HPDE6-E6E7 (cell line): ENCODE data around the gene COP1.
A peak's percentile ranks its signal among the peaks of the same experiment; 100 is the strongest.
"Not testable (repeated sequence)": the region's sequence is repeated elsewhere in the genome, so short reads cannot be mapped to it uniquely, and the experiment has no call there.

Source experiments
- DNase-seq: peaks from one replicate; pipeline ENCODE4 v3.0.0; 2011; ENCODE audit warnings: missing footprints; ENCODE audit errors: extremely low spot score

Gene COP1

DNA sequence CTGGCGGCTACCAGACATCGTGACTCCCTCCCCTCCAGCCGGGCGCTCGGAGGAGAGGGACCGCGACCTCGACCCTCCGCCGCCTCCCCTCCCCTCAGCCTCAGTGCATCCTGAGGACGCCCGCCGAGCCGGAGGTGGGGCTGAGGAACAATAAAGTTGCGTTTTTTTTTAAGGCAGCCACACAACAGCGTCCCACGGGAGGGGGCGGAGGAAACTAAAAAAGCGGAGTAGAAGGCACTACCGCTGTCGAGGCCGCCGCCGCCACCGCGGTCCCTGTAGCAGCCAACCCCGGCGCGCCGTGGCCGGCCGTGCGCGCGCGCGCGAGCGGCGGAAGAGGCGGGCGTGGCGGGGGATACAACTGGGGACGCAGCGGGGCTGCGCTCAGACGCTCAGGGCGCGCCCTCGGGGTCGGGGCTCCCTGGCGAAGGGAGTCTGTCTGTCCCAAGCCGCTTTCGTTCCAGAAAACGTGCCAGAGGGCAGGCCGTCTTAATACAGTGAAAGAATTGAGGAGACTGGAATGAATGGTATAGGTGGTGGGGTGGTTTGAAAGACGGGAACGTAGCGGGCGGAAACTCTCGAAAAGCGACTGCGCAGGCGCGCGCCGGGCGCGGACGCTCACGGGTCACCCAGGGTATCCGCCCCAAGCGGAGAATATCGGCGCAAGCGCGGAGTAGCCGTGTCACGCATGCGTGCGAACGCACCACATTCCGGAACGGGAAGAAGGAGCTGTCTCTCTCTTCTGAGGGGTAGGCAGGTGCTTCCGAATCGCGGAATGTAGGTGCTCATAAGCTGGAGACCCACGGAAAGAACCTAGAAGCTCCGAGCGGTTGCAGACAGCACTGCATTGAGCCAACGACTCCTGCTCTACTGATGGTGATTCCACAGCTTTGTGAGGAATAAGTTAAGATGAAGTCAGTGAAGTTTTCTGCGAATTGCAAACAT, at the start of gene COP1:
Gene COP1 (minus strand): TSS at position 326 of the 942 bp plus-strand sequence. CDS start 308 bp downstream, at position 18.
- DNase-seq = peak; percentile 93

DNA sequence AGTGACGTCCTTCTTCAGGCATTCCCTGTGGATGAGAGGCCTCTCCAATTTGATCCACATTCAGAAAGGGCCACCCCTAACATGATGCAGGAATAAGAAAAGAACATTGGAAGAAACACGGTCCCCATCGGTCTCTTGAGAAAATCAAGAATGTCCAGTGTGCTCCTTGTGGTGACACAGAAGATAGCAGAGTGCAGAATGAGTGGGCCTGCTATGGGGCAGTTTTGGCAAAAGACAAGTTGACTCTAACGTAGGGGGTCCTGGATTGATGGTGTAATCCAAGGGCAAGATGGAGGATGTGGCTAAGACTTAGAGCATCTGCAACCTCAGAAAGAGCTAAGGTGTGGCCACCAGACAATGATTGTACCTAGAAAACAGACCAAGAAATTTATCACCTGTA, 45.1 kb upstream of the COP1 start:
- no peak for DNase-seq

DNA sequence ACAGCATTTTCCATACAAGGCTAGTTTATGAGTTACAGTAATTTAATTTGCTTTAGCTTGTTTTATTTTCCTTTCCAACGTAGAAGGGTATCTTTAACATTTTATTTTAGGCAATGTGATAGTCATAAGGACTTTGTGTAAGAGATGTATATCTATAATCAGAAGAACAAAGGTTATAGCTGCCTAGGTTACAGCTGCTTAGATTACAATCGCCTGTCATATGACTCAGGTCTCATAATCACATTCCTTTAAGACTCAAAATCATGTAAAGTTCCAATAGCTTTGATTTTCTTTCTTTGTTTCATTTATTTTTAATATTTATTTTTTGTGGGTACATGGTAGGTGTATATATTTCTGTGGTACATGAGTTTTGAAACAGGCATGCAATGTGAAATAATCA, 37.8 kb upstream of the COP1 start:
- DNase-seq = no peak

DNA sequence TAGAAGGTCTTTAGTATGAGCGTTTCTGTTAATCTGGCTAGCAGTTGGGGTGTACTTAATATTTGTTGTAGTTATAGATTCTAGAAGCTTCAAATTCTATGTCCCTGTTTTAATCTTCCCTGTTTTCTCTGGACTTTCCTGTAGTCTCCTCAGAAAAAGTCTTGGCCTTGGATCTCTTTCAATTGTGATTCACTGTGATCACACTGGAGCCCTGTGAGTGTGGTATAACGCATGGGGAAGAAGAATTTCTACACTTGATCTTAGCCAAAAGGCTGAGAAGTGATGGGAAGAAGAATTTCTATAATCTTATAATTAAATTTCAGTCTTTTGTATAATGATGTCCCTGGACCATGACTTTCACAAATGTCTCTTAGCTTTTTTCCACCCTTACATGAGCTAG, 36.7 kb upstream of the COP1 start:
- DNase-seq = no peak

DNA sequence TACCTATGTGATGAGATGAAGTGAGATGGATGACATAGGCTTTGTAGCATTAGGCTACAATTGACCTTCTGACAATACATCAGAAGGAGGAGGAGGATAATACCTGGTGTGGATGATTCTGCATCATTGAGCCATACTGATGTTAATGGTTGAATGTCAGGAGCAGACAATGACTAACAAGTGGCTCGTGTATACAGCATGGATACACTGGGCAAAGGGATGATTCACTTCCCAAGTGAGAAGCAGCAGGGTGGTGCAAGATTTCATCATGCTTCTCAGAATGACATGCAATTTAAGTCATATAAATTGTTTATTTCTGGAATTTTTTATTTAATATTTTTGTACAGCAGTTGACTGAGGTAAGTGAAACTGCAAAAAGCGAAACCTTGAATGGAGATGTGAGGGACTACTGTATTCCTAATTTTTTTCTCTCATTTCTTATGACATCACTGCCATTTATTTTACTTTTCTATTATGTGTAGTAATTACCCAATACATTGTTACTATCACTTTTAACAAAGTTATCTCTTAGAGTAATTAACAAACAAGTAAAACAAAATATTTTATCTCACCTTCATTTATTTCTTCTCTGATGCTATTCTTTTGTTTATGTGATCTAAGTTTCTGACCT, 34.4 kb upstream of the COP1 start:
- peak; percentile 37 for DNase-seq

DNA sequence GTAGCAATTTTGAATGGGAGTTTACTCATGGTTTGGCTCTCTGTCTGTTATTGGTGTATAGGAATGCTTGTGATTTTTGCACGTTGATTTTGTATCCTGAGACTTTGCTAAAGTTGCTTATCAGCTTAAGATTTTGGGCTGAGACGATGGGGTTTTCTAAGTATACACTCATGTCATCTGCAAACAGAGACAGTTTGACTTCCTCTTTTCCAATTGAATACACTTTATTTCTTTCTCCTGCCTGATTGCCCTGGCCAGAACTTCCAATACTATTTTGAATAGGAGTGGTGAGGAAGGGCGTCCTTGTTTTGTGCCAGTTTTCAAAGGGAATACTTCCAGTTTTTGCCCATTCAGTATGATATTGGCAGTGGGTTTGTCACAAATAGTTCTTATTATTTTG, 26.6 kb upstream of the COP1 start:
- DNase-seq = not testable (repeated sequence)

DNA sequence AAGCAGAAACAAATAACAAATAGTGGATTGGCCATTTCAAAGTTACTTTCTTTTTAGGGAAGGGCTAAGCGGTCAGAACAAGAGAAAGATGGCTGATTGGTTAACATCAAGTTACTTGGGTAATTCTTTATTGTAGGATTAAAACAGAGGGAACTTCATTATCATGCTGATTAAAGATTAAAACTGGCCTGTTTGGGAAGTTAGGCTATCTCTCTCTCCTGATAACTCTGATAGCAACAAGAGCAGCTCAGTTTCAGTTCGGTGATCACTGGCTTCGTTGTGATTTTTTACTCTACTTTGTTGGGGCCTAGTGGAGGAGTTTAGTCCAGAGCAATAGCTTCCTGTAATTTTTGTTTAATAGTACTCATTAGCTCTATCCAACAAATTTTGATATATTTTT, 20.5 kb upstream of the COP1 start:
- DNase-seq = no peak

DNA sequence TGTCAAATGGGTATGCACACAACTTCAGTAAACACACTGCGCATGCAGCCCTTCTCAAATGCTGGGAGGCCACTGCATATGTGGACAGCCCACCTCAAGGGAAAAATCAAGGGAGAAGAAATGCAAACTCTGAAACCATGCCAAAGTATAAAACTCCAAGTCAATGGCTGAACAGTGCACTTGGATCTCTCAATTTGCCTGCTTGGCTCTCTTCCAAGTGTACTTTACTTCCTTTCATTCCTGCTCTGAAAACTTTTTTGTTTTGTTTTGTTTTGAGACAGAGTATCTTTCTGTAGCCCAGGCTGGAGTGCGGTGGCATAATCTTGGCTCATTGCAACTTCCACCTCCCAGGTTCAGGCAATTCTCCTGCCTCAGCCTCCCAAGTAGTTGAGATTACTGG, 18.8 kb upstream of the COP1 start:
- DNase-seq = no peak

DNA sequence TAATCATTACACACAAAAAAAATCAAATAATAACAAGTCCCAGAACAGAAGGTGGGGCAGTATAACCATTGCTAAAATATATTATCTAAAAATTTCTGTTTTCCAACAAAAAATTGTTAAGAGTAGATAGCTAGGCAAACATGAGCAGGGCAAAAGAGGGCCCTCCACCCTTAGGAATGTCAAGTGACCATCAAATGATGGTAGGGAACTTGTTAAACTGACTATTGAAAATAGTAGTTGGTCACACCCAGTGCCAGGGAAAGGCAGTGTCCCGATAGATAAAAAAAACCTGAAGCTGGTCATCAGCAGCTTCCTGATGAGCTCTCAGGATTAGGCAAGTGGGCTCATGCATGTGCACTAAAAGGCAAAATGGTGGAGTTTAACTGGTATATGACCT, 18.4 kb upstream of the COP1 start:
- DNase-seq = no peak

DNA sequence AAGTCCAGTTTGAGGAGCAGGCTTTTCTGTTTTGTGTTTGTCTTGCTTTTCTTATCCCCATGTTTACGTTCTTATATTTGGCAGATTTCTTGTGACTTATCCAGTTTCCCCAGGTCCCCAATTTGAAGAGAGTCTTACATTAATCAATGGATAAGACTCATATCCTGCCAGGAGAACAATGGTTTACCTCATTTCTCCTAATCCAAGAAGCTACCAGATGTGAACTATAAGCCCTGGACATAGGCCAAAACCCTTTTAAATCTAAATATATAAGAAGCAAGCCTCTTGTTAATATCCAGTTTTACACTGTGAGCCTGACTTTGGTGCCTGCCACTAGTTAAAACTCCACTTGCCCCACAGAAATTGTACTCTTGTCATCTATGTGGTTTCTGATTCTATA, 15.1 kb upstream of the COP1 start:
- no peak for DNase-seq

DNA sequence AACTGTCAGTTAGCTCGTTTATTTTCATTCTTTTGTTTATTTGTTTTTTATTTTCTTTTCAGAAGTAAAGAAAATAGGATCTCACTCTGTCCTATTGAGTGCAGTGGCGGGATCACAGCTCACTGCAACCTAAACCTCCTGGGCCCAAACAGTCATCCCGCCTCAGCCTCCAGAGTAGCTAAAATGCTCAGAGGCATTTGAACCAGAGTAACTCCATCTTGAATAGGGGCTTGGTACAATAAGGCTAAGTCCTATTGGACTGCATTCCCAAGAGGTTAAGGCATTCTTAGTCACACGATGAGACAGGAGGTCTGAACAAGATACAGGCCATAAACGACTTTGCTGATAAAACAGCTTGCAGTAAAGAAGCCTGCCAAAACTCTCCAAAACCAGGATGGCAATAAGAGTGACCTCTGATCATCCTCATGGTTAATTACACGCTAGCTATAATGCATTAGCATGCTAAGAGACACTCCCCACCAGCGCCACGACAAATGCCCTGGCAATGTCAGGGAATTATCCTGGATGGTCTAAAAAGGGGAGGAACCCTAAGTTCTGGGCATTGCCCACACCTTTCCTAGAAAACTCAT, 13.1 kb upstream of the COP1 start:
- no peak for DNase-seq

DNA sequence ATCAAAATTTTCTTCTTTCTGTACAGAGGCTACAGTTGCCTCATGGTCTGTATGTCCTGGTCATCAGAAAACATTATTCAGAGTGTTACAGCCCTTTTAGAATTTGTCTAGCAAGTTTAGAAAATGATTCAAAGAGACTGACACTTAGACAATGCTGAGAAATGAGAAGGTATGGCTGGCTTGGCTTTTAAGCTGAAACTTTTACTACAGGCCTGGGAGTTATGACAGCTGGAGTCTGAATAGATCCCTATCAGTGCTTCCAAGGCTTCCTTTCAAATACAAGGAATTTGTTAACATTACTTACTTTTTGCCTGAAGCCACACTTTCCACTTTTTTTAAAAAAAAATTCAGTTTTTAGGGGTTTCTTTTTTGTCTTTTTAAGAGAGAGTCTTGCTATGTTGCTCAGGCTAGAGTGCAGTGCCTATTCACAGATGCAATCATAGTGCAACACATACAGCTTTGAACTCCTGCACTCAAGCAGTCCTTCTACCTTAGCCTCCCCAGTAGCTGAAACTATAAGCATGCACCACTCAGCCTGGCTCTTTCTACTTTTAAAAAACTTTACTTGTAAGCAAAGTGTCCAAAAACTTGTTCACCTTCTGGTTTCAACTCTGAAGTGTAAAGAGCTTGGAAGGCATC, 10.5 kb upstream of the COP1 start:
- no peak for DNase-seq

DNA sequence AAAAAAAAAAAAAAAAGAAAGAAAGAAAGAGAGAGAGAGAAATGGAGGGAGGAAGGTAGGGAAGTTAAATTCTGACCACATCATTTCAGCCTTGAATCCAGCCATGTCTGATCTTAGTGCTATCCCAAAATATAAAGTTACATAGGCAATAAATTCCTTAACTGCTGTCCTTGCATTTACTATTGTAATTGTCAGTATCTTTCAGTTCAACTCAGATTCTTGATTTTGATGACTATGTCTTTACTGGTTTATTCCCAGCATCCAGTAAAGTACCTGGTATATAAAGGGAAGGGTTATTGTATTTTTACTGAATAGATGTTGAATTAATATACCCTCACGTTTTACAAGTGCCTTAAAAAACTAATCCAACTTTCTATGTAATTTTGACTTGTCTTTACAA, 8.9 kb upstream of the COP1 start:
- no peak for DNase-seq

DNA sequence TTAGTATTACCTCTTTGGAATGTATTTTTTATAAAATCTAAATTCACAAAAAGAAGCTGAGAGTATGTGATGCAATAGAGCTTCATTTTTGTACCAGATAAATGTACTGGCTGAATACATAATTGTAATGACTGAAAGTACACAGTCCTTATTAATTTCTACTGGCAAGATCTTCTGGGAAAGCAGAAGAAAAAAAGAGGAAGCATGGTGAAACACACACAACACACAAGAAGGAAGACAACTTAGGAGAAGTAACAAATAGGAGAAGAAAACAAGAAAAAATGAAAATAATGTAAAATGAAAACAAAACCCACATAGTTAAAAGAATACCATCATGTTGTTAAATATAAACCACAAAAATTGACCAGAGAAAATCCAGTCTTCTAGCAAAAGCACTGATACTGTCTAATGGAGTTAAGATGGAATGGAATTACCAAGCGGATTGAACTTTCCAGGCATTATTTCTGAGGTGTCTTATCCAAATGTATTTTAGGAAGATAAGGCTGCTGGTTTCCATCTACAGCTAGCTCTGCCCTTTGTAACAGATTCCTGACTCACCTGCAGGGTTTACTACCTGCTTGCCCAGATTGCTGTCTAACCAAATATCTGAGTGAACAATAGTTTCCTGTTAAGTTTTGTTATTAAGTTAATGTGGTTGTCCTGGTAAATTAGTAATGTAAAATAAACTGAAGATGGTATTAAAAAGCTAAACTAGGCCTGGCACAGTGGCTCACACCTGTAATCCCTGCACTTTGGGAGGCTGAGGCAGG, 4.5 kb upstream of the COP1 start:
- no peak for DNase-seq

DNA sequence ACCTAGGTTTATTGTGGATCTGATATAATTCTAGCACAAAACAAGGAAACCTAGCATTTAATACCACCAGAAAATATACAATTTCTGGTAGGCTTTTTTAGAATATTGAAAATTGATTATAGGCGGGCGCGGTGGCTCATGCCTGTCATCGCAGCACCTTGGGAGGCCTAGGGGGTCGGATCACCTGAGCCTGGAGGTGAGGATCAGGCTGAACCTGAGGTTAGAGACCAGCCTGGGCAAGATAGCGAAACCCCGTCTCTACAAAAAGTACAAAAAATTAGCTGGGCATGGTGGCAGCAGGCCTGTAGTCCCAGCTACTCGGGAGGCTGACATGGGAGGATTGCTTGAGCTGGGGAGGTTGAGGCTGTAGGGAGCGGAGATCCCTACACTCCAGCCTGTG, 948 bp upstream of the COP1 start:
- DNase-seq = no peak

DNA sequence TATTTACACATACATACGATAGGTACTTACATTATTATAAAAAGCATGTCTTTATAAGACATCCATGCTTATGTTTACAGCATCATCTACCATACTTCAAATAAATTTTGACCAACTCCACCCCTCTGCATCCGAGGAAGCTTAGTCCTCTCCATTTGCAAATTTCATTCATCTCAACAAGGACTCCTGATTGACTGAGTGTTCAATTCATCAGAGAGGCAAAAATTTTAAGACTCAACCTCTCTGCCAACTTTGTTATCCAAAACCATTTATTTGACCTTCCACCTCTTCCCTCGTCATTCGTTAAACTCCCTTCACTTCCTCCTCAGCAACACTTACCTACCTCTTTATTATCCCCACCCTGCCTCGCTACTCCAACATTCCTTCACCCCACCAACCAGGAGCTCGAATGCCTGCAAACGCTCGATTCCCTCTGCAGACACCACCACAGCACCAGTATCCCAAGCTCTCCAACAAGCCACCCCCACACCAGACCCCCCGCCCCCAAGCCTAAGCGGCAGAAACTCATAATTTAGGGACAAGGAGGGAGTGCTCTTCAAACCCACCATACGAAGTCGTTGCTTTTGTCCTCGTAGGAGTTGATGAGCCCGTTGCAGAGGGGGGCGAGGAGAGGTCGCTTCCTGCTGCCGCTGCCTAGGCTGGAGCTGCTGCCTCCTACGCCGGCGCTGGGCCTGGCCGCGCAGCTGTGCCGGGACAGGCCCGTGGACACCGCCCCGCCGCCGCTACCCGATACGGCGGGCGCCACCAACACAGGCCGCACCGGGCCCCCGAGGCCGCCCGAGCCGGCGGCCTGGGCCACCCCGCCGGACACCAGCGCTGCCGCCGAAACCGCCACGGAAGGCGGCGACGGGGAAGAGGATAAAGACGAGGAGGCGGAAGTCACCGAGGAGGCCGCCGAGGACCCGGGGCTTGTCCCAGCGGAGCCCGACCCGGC, 803 bp downstream of the COP1 start:
- DNase-seq = peak; percentile 17

DNA sequence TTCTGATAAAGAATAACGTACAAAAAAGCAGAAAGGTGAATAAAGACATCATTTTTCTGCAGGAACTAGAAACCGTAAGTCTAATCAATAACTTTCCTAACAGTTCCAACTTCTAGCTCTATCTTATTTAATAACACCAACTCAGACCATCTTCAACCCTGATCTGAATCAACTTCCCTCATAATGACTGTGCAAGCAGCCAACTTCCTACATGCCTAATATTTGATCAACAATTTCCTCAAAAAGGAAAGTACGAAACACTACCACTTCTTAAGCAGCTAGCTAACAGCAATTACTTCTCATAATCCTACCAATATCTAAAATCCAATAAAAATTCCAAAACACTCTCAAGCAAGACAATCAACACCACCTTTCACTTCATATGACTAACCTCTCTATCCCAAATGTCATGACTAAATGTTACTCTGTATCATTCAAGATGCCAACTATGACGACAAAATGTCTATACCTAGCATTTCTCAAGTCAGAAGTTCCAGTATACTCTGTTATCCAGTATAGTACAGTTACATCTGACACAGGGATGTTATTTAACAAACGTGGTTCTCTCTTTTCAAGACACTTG, 1.7 kb downstream of the COP1 start:
- DNase-seq = peak; percentile 9

DNA sequence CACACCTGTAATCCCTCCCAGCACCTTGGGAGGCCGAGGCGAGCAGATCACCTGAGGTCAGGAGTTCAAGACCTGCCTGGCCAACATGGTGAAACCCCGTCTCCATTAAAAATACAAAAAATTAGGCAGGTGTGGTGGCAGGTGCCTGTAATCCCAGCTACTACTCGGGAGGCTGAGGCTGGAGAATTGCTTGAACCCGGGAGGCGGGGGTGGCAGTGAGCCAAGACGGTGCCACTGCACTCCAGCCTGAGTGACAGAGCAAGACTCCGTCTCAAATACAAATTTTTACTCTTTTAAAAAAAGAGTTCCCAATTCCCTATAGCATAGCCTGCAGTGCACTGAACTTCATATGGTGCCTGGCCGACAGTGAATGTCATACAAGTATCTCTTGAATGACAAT, 2.4 kb downstream of the COP1 start:
- not testable (repeated sequence) for DNase-seq

DNA sequence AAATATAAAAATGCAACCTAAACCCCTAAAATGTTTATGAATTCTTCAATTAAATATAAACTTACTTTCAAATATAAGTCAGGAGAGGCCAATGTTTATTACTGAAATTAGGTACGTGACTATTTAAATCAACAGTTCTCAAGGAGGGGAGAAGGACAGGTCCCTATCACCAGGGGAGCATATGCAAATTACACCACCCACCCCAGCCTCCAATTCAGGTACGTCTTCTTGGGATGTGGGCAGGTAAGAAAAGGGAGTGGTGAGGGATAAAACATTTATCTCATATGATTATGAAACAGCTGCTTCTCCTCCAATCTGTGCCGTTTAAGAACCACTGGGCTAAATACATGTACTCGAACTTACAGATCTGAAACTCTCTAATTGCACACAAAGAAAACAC, 3.4 kb downstream of the COP1 start:
- no peak for DNase-seq

DNA sequence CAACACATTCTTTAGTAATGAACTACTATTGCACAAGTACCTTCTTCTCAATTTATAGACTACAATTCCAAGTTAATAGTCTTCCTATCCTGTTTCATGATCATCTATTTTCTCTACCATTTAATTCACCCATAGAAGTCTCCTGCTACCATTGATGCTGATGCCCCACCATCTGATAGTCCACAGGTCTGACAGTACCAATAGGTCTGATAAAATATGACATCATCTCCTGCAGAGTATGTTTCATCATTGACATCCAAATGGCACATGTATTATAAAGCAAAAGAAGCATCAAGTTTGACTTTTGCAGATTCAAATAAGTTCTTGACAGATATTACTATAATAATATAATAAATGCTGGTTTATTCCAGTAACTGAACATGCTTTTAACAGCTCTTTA, 5.5 kb downstream of the COP1 start:
- no peak for DNase-seq
